WI38 (cell line): ENCODE measurements around the gene FAM210A.

Experiments used
- H3K4me3 ChIP-seq: 2 replicates; pipeline ENCODE4 v1.5.1; 2011; ENCODE audit warnings: low read depth, mild to moderate bottlenecking, control low read depth, low read length
- TF ChIP-seq, protein P1 (sequence below): IDR thresholded peaks from 2 replicates; pipeline ENCODE4 v1.5.1; 2012; ENCODE audit warnings: low read depth, mild to moderate bottlenecking, control low read depth, low read length

Gene FAM210A

DNA sequence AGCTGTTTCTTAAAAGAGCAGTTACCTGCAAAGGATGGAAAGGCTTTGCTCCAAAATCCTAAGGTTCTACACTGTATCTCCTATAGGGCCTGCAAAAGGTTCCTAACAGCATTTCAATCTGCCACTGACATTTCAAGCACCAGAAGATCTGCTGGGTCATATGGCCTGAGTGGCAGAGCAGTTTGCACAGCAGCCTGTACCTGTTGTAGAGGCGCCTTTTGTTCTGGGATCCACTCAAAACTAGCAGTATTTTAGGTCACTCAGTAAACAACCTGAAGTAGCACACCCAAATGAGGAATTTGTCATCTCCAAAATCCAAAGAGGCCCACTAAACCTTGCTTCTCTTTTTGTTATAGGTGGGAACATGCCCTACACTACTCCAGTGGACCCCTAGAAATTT lies 6.2 kb downstream of the FAM210A start:
- no peak overlapping the region for H3K4me3 ChIP-seq

DNA sequence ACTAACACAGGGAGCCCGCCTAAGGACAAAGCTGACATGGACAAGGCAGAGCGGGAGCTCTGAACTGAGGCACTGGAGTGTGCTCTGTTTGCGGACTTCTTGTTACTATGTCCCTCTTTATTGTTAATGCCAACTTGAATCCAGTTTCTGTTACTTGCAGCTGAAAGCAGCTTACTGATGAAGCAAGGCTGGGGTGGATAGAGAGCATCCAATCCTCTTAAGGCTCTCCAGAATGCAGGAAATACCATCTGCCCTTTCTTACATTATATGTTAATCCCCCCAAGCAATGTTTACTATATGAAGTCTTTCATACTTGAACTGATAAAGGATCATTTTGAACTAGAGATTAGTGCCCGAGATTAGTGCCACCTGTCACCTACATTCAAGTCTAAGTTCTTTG lies 9.4 kb downstream of the FAM210A start:
- H3K4me3 ChIP-seq, result no peak overlapping the region
- TF ChIP-seq, protein P1, sequence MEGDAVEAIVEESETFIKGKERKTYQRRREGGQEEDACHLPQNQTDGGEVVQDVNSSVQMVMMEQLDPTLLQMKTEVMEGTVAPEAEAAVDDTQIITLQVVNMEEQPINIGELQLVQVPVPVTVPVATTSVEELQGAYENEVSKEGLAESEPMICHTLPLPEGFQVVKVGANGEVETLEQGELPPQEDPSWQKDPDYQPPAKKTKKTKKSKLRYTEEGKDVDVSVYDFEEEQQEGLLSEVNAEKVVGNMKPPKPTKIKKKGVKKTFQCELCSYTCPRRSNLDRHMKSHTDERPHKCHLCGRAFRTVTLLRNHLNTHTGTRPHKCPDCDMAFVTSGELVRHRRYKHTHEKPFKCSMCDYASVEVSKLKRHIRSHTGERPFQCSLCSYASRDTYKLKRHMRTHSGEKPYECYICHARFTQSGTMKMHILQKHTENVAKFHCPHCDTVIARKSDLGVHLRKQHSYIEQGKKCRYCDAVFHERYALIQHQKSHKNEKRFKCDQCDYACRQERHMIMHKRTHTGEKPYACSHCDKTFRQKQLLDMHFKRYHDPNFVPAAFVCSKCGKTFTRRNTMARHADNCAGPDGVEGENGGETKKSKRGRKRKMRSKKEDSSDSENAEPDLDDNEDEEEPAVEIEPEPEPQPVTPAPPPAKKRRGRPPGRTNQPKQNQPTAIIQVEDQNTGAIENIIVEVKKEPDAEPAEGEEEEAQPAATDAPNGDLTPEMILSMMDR, result no peak

More for the DNA sequence above, 6.2 kb downstream of the FAM210A start:
- TF ChIP-seq, protein P1, result no peak

DNA sequence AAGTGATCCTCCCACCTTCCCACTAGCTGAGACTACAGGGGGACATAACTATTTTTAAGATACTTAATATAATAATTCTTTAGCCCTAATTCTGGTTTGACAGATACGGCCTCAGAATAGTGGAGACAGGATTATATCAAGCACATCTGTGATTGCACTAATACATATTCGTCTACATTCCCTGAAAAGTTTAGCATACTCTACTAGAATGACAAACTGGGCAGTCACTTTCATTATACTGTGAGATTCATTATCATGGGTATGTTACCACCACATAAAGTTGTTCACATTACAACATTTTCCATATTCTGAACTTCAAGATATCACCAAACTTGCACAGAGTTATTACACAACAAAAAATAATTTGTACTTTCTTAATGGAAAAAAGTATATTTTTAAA lies 11.0 kb downstream of the FAM210A start:
- TF ChIP-seq, protein P1, result no peak
- H3K4me3 ChIP-seq, result no peak overlapping the region

DNA sequence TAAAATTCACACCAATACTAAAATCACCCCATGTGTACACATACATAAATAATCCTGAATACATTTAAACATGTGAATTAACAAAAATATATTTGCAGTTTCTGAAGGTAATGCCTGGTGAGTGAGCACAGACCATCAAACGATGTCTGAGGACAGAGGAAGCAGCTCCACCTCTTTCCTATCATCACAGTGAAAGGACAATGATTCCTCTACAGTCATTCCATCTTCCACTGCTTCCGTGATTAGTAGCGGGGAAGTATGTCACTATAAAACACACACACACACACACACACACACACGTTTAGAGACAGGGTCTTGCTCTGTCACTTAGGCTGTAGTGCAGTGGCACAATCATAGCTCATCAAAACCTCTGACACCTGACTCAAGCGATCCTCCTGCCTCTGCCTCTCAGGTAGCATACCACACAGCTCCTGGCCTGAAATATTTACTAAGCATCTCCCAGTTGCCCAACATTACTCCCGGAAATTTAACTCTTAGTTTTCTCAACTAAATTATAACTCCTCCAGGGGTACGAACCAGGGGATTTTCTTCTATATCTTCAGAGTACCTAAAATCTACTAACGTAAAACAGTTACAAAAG lies 12.8 kb downstream of the FAM210A start:
- TF ChIP-seq, protein P1, result no peak

DNA sequence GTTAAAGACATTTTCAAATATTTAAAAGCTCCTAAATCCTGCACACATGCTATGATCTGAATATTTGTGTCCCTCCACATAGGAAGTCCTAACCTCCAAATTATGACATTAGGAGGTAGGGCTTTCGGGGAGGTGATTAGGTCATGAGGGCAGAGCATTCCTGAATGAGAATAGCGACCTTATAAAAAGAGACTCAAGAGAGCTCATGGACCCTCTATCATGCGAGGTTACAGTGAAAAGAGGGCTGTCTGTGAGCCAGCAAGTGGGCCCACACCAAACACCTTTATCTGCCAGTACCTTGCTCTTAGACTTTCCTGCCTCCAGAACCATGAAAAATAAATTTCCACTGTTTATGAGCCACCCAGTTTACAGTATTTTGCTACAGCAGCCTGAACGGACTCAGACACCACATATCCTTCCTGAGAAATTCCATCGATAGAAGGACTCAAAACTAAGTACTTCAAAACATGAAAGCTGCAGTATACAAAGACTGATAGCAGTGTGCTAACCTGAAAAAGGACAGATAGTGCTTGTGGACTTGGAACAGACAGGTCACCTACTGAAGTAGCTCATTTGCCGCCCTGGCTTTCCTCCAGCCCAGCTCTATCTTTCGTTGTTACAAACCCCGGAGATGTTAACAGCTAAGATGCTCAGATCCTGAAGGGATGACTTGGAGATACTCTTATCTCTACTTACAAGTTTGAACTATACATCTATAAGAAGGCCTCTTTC lies 13.8 kb downstream of the FAM210A start:
- TF ChIP-seq, protein P1, result no peak
- H3K4me3 ChIP-seq, result no peak overlapping the region

More for the DNA sequence above, 12.8 kb downstream of the FAM210A start:
- no peak overlapping the region for H3K4me3 ChIP-seq

DNA sequence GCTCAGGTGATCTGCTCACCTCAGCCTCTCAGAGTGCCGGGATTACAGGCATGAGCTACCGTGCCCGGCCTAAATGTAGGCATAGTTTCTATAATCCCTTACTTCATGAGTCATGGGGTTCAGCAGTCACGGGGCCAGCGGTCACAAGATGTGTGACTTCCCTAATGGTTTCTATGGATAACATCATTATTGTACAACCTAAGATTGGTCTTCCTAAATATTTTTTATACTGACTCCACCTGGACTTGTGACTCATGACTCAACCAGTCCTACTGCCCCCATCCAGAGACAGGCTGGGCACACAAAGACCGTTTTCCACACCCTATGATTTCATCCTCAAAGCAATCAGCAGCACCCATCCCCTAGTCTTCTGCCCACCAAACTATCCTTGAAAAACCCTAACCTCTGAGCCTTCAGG lies 15.9 kb downstream of the FAM210A start:
- no peak overlapping the region for H3K4me3 ChIP-seq
- TF ChIP-seq, protein P1, result no peak

DNA sequence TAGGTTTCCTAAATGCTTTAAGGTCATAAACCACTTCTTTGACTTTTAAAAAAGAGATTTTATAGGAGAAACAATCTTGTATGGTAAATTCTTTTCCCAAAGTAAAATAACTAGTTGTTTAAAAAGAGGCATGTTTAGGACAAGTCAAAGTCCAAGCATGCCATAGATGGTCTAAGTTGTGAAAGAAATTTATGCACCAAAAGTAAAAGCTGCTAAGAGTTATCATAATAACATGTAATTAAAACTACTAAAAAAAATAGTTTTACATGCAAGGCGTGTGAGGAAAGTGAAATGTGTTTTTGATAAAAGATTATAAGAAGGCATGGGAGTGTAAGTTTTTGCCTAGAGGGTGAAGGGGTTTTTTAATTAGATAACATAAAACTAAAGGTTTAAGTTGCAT lies 22.5 kb downstream of the FAM210A start:
- no peak overlapping the region for H3K4me3 ChIP-seq
- TF ChIP-seq, protein P1, result no peak
